BE2C (cell line): ENCODE results near the gene LAD1.

ENCODE experiments used
- DNase-seq: peaks from one replicate; pipeline ENCODE4 v3.0.0-alpha.2; 2020
- H3K27me3 ChIP-seq: fragments of 250-450 bp; sonication (Bioruptor Pico); 2 replicates; pipeline ENCODE4 v1.5.1; 2020; ENCODE audit warnings: mild to moderate bottlenecking
- H3K36me3 ChIP-seq: fragments of 250-450 bp; sonication (Bioruptor Pico); 2 replicates; pipeline ENCODE4 v1.5.1; 2020; ENCODE audit warnings: mild to moderate bottlenecking
- H3K4me1 ChIP-seq: fragments of 250-450 bp; sonication (Bioruptor Pico); 2 replicates; pipeline ENCODE4 v1.5.1; 2020
- H3K4me3 ChIP-seq: 2 replicates; pipeline ENCODE4 v1.5.1; 2011; ENCODE audit warnings: low read depth, low read length
- H3K9me3 ChIP-seq: fragments of 250-450 bp; sonication (Bioruptor Pico); 2 replicates; pipeline ENCODE4 v1.5.1; 2020
- TF ChIP-seq, protein P1 (sequence below): IDR thresholded peaks from 2 replicates; pipeline ENCODE4 v1.5.1; 2012; ENCODE audit warnings: mild to moderate bottlenecking, low read depth, low read length

LAD1 gene

GRCh38 chr1:201421041-201421440 is 21.9 kb upstream of the LAD1 start:
- H3K4me3 ChIP-seq: no peak overlapping the region
- DNase-seq: no peak
- no peaks in the 10 kb centered on the region for H3K9me3 ChIP-seq
- no peaks in the 10 kb centered on the region for H3K27me3 ChIP-seq
- H3K36me3 ChIP-seq: no peaks in the 10 kb centered on the region
- H3K4me1 ChIP-seq: no peaks in the 10 kb centered on the region; the same call in 1 of the 2 replicates
- TF ChIP-seq, protein P1, sequence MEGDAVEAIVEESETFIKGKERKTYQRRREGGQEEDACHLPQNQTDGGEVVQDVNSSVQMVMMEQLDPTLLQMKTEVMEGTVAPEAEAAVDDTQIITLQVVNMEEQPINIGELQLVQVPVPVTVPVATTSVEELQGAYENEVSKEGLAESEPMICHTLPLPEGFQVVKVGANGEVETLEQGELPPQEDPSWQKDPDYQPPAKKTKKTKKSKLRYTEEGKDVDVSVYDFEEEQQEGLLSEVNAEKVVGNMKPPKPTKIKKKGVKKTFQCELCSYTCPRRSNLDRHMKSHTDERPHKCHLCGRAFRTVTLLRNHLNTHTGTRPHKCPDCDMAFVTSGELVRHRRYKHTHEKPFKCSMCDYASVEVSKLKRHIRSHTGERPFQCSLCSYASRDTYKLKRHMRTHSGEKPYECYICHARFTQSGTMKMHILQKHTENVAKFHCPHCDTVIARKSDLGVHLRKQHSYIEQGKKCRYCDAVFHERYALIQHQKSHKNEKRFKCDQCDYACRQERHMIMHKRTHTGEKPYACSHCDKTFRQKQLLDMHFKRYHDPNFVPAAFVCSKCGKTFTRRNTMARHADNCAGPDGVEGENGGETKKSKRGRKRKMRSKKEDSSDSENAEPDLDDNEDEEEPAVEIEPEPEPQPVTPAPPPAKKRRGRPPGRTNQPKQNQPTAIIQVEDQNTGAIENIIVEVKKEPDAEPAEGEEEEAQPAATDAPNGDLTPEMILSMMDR: no peak

GRCh38 chr1:201420608-201421002 is 21.5 kb upstream of the LAD1 start:
- no peaks in the 10 kb centered on the region for H3K27me3 ChIP-seq
- TF ChIP-seq, protein P1: no peak
- no peaks in the 10 kb centered on the region for H3K9me3 ChIP-seq
- no peak overlapping the region for H3K4me3 ChIP-seq
- no peaks in the 10 kb centered on the region for H3K36me3 ChIP-seq
- DNase-seq: no peak
- no peaks in the 10 kb centered on the region; the same call in 1 of the 2 replicates for H3K4me1 ChIP-seq

GRCh38 chr1:201419746-201420607 is 20.9 kb upstream of the LAD1 start:
- TF ChIP-seq, protein P1: no peak
- no peak for DNase-seq

DNA sequence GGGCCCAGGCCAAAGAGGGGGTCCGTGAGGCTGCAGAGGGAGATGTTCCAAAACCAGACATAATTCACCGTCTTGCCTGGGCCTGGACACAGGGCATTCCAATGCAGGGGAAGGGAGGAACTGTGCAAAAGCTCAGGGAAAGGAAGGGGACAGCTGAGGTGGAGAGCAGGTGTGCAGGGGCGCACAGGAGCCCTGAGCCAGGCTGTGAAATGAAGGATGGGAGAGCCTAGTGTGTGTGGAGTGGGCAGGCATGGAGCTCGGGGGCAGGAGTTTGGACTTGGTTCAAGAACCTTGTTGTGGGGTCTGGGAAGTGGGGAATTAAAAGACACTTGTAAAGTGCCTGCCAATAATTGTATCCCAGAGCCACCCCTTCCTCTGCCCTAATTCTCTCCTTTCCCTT is 20.1 kb upstream of the LAD1 start:
- H3K27me3 ChIP-seq: no peaks in the 10 kb centered on the region
- H3K9me3 ChIP-seq: no peaks in the 10 kb centered on the region
- no peak overlapping the region for H3K4me3 ChIP-seq
- no peak for DNase-seq
- TF ChIP-seq, protein P1: no peak
- H3K4me1 ChIP-seq: no peaks in the 10 kb centered on the region; the same call in 1 of the 2 replicates
- no peaks in the 10 kb centered on the region for H3K36me3 ChIP-seq

More at GRCh38 chr1:201419746-201420607, 20.9 kb upstream of the LAD1 start:
- Histone ChIP-seq H3K9me3 (no peaks in the 10 kb centered on the region), H3K4me1 (no peaks in the 10 kb centered on the region; the same call in 1 of the 2 replicates), H3K27me3 (no peaks in the 10 kb centered on the region), H3K4me3 (no peak overlapping the region), H3K36me3 (no peaks in the 10 kb centered on the region)

GRCh38 chr1:201418461-201418860 is 19.3 kb upstream of the LAD1 start:
- no peaks in the 10 kb centered on the region for H3K36me3 ChIP-seq
- no peaks in the 10 kb centered on the region; the same call in 1 of the 2 replicates for H3K4me1 ChIP-seq
- no peaks in the 10 kb centered on the region for H3K27me3 ChIP-seq
- no peaks in the 10 kb centered on the region for H3K9me3 ChIP-seq
- H3K4me3 ChIP-seq: no peak overlapping the region
- no peak for DNase-seq
- TF ChIP-seq, protein P1: no peak

DNA sequence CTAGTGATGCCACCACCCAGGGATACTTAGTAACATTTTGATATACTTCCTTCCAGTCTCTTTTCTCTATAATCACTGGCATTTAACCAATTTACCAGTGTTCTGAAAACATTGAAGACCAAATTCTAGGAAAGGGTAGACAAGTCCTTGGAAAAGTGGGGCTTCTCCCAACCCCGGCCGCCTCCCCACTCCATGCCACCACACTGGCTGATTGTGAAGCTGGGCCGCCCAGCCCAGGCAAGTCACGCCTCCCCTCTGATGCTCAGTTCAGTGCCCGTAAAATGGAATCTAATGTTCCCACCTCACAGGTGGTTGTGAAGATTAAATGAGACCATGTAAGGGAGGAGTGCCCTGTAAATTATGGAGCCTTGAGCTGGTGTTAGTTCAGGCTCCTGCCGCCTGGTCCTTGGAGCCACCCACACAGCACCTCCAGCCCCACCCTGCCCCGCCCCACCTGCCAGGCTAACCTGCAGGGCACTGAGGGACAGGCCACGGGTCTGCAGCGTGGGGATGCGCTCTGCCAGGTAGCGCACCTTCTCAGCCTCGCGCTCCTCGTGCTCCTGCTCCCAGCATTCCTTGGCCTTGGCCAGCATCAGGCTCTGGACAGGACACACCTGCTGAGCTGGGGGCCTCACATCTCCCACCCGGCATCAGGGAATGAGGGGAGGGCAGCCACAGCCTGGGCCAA is 15.1 kb upstream of the LAD1 start:
- TF ChIP-seq, protein P1: no peak
- no peaks in the 10 kb centered on the region for H3K9me3 ChIP-seq
- H3K4me1 ChIP-seq: no peaks in the 10 kb centered on the region
- no peak for DNase-seq
- no peak overlapping the region for H3K4me3 ChIP-seq
- no peaks in the 10 kb centered on the region for H3K27me3 ChIP-seq
- H3K36me3 ChIP-seq: no peaks in the 10 kb centered on the region
